Stimulated activated CD8-positive, alpha-beta memory T cell treated with anti-CD3 and anti-CD28 coated beads, Interleukin-15, amount 100 ng/mL, for 48 hours (primary cell): ENCODE measurements around the gene CADPS2.
"Not testable (repeated sequence)": the region's sequence is repeated elsewhere in the genome, so short reads cannot be mapped to it uniquely, and the experiment has no call there.

Experiments
- DNase-seq, 2 donors: peaks; one replicate each; pipeline ENCODE4 v3.0.0-alpha.2; 2020; ENCODE audit warnings: low read depth in 2 of 2

The CADPS2 gene

GRCh38 chr7:122710916-122711315 lies 175.3 kb downstream of the CADPS2 start:
- DNase-seq: no peak

GRCh38 chr7:122709930-122710646 lies 176.2 kb downstream of the CADPS2 start:
- no peak for DNase-seq

GRCh38 chr7:122706836-122707235 lies 179.4 kb downstream of the CADPS2 start:
- DNase-seq: no peak

- DNase-seq: no peak
These were observed 183.3 kb downstream of the CADPS2 start, which contains the start of gene RNF148 for GRCh38 chr7:122702872-122703510. RNF148 (minus strand) TSS chr7:122702922; CDS start chr7:122702750, 172 bp downstream.

GRCh38 chr7:122699017-122699416 lies 187.2 kb downstream of the CADPS2 start, which contains the start of gene RNF133:
RNF133 (minus strand) TSS chr7:122699117; CDS start chr7:122698918, 199 bp downstream.
- no peak for DNase-seq

- DNase-seq: no peak
These were observed 190.4 kb downstream of the CADPS2 start for GRCh38 chr7:122695816-122696215.

- no peak for DNase-seq
These were observed 191.6 kb downstream of the CADPS2 start for GRCh38 chr7:122694697-122695096.

- DNase-seq: no peak
These were observed 193.4 kb downstream of the CADPS2 start for GRCh38 chr7:122692769-122693309.

- no peak for DNase-seq
These were observed 194.6 kb downstream of the CADPS2 start for GRCh38 chr7:122691569-122692235.

GRCh38 chr7:122689346-122690109 lies 196.7 kb downstream of the CADPS2 start:
- no peak for DNase-seq

- DNase-seq: no peak
These were observed 197.8 kb downstream of the CADPS2 start for GRCh38 chr7:122688400-122688998.

GRCh38 chr7:122686360-122686878 lies 199.8 kb downstream of the CADPS2 start:
- DNase-seq: no peak

GRCh38 chr7:122684504-122684903 lies 201.8 kb downstream of the CADPS2 start:
- DNase-seq: no peak

- no peak for DNase-seq
These were observed 203.3 kb downstream of the CADPS2 start for GRCh38 chr7:122682815-122683550.

- DNase-seq: not testable (repeated sequence)
These were observed 205.1 kb downstream of the CADPS2 start for GRCh38 chr7:122681186-122681585.

GRCh38 chr7:122679813-122680212 lies 206.4 kb downstream of the CADPS2 start:
- no peak for DNase-seq

- DNase-seq: not testable (repeated sequence)
These were observed 207.0 kb downstream of the CADPS2 start for GRCh38 chr7:122679269-122679709.

- DNase-seq: no peak
These were observed 209.1 kb downstream of the CADPS2 start for GRCh38 chr7:122677149-122677548.

GRCh38 chr7:122676466-122676865 lies 209.8 kb downstream of the CADPS2 start:
- DNase-seq: no peak

- no peak for DNase-seq
These were observed 210.6 kb downstream of the CADPS2 start for GRCh38 chr7:122675621-122676020.
